HG02981 (cell line): Measurements from ENCODE around the gene TAMALIN.

Source experiments
- ATAC-seq: cut with Tn5 transposase; IDR thresholded peaks from one replicate; pipeline ENCODE4 v1.9.1; 2021; ENCODE audit warnings: mild to moderate bottlenecking, moderate library complexity; ENCODE audit not compliant: unreplicated experiment

The TAMALIN gene

DNA sequence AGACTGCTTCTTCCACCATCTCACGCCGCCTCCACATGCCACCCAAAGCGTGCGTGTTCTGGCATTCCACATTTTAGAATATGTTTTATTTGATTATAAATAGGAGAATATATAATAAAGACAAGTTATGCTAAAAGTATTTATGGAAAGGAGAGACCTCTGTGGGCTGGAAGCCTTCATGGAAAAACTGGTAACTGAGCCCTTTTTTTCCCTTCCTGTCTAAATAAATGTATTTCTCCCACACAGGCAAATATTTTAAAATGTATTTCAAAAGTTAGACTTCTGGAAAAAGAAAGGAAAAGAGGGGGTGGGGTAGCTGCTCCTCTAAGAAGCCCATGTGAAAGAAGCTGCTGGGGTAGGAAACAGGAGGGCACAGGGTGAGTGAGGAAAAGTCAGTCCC lies 28.4 kb downstream of the TAMALIN start:
- ATAC-seq, result no peak

DNA sequence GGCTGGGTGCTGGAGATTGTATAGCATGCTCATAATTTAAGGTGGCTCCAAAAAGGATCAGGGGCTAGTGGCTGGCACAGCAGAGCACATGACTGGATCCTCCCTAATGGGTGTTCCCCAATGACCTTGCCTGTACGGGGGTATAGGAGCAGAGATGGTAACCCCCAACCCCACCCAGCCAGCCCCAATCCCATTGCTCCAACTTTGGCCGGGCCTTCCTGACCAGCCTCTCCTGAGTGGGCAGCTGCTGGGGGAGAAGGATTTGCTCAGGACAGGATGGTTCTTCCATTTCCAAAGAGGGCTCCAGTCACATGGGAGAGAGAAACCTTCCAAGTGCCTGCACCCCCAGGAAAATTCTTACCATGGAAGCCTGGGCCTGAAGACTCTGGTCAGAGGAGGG lies 29.2 kb downstream of the TAMALIN start:
- ATAC-seq, result no peak

DNA sequence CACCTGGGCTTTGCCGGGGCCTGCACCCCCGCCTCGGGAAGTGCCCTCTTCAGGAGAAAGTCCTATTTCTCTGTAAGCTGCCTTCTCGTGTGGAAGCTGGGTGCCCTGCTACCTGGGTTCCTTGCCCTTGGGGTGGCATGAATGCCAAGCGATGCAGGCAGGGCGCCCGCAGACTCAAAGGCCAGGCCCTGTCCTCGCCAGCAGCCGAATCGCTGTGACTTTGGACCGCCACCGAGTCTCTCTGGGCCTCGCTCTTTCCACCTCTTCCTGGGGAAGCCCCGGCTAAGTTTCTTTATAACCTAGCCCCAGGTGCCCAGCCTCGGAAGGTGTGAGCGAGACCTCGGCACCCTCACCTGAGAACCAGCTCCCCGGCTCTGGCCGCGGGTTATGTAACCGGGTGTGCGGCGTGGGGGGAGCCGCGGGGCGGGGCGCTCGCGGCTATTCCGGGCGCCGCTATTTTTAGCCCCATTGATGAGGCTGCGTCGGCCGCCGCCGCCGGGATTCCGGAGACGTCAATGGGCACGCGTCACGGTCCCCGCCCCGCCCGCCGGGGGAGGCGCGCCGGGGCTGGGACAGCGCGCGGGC lies 29.9 kb downstream of the TAMALIN start:
- ATAC-seq, result peak; percentile 33

GRCh38 chr12:52037248-52037861 lies 30.6 kb downstream of the TAMALIN start:
- no peak for ATAC-seq

DNA sequence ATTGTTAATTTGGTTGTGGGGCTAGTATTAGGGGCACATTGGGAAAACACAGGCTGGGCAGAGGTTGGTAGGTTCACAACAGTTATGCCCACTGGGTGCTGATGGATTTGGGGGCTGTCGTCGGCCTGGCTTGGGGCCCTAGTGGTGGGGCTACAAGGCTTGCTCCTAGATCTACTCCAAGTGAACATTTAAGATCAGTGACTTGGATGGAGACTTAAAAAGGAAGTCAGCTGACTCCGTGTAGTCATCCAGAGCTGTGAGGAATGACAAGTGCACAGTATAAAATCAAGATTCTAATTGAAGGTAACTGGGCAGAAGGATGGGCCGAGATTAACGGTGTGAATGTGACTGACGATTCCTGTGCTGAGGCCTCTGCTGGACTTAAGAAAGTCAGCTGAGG lies 31.7 kb downstream of the TAMALIN start:
- ATAC-seq, result no peak

- ATAC-seq, result no peak
Observed at GRCh38 chr12:52041035-52041434, 34.3 kb downstream of the TAMALIN start.

DNA sequence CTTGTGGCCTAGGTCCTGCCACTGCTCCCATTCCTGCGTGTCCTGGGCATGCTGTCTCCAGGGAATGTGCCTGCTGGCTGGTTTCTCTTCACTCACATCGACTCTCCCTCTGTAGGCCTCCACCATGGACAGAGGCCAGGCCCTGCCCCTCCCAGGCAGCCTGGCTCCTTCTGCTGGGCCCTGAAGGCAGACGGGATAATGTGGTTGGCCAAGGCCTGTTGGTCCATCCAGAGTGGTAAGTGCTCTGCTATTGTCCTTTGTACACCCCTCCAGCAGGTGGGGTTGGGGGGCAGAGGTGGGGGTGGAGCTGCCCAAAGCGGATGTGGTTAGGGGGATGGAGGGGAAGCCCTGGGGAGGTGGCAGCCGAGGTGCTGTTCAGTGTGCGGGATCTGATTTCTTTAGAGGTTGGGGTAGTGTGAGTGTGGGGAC lies 35.0 kb downstream of the TAMALIN start:
- ATAC-seq, result no peak

- ATAC-seq, result no peak
Observed at GRCh38 chr12:52042706-52043385, 36.1 kb downstream of the TAMALIN start.

DNA sequence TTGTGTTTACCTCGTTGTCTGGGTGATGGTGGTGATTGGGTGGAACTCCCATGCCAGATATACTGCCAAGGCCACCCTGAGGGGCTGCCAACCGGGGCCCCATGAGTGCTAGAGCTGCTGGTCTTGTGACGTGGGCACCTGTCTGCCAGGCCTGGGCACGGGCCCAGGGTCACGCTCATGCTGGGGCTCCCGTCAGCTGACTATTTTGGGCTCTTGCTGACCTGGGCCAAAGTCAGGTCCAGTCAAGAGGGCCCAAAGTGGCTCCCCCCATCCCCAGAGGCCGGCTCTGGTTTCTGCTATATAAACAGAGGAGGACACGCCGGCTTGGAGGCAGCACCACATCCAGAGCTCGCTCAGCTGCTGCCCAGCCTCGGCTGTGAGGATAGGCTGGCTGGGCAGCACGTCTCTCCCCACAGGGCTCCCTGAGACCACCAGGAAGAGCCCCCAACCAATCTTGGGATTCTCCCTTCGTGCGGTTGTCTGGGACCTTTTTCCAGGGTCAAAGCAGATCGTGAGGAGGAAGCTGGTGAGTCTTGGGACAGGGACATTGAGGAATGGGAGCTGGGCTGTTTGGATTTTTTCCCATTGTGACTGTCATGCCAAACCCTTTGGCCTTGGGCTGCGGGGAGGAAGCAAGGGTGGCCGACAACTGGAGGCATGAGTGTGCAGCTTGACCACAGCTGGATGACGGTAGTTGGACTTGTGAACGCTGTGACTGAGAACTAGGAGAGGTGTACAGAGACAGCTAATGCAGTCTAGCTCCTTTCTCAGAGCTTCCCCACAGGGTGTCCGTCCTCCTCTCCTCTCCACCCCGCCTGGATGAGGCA lies 36.9 kb downstream of the TAMALIN start:
- no peak for ATAC-seq

- no peak for ATAC-seq
Observed at GRCh38 chr12:52044292-52044983, 37.7 kb downstream of the TAMALIN start.

DNA sequence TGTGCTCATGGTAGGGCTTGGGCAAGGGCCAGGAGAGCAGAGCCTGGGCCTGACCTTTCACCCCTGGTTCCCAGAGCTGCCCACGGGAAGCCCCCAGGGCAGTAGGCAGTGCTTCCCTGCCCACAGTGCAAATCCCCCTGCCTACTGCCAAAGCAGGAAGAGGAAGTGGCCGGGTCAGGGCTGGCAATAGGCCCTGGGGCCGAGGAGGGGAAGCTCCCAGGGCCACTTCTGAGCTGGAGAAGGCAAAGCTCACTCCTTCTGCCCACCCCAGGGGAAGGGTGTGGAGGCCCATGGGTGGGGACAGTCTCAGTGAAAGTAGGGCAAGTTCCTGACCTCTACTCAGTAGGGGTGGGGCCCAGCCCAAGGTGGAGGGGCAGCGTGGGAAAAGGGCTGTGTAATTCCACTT lies 39.1 kb downstream of the TAMALIN start:
- ATAC-seq, result no peak

DNA sequence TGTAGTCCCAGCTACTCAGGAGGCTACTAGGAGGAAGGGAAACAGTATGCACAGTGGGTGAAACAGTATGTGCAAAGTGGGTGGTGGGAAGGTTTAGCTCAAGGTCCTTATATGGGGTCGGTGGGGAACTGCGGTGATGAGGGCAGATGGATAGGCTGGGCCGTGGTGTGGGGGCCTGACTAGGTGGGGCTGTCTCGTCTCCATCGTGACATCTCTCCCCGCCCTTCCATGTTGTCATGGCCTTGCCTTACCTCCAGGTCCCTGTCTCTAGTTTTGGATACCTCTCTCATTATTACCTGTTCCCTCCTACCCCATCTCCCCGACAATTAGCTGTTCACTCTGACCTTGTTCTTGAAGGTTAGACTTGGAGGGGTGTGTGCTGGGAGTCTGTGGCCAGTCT lies 40.1 kb downstream of the TAMALIN start:
- no peak for ATAC-seq

DNA sequence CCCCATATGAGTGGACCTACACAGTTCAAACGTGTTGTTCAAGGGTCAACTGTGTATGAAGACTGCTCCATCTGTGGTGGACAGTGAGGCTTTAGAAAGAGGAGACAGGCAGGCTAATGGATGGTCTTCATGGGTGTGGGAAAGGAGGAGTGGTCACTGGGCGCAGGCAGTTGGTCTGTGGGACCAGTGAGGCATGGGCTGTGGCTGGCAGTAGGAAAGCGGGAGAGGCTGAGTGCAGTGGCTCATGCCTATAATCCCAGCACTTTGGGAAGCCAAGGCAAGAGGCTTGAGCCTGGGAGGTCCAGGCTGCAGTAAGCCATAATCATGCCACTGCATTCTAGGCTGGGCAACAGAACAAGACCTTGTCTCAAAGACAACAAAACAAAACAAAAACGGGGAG lies 42.5 kb downstream of the TAMALIN start:
- no peak for ATAC-seq

GRCh38 chr12:52049688-52050087 lies 42.9 kb downstream of the TAMALIN start:
- no peak for ATAC-seq

GRCh38 chr12:52050116-52050757 lies 43.5 kb downstream of the TAMALIN start:
- ATAC-seq, result no peak

DNA sequence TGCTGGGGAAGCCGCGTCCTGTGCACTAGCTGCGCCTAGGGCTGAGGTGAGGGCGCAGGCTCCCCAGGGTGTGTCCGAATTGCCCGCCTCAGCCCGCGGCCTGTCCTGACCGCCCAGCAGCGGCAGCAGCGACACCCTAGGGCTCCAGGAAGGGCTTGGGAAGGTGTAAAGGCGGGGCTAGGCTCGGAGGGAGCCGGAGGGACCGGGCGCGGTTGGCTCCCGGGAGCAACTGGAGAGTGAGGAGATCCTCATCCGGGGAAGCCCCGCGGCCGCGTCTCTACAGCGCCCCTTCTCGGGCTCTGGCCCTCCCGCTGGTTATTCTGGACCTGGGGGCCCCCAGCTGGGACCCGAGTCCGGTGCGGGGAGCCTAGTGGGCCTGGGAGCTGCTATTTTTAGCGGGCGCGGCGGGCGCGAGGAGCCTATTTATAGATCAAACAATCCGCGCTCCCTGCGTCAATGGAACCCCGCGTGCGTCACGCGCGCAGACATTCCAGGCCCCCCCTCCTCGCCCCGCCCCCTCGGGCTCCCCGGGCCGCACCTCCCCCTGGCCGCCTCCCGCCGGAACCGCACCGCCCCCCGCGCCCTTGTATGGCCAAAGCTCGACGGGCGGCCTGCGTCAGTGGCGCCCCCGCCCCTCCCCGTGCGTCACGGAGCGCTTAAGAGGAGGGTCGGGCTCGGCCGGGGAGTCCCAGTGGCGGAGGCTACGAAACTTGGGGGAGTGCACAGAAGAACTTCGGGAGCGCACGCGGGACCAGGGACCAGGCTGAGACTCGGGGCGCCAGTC lies 44.2 kb downstream of the TAMALIN start, which contains the start of gene NR4A1:
Gene NR4A1, plus strand, starts transcription at position 685 of the 784 bp plus-strand sequence. CDS start 2,887 bp downstream, outside the sequence.
- peak; percentile 76 for ATAC-seq

DNA sequence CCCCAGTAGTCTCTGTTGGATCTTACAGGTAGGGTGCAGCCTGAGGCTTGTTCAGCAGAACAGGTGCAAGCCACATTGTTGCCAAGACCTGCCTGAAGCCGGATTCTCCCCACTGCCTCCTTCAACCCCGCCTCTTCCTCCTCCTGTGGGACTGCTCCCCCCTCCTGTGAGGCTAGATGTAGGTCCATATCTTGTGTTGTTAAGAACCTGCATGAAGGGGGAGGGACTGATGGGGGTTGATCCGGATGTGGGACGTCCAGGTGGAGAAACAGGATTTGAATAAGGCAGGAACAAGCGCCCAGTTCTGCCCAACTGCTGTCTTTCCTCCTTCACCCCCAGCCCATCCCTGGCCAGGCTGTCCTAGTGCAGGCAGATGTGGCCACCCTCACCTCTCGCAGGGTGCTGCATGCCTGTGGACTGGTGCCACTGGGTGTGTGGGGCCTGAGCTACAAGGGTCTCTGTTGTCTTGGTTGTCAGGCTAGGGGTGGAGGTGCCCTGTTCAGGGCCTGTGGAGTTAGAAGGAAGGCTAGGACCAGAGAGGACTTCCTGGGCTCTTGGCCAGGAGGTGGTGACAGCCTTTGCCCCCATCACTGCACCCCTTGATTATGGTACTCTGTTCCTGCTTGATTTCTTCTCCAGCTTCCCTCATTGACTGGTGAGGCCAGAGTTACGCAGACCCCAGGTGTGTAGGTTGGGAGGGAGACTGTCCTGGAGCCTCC lies 45.9 kb downstream of the TAMALIN start:
- no peak for ATAC-seq

DNA sequence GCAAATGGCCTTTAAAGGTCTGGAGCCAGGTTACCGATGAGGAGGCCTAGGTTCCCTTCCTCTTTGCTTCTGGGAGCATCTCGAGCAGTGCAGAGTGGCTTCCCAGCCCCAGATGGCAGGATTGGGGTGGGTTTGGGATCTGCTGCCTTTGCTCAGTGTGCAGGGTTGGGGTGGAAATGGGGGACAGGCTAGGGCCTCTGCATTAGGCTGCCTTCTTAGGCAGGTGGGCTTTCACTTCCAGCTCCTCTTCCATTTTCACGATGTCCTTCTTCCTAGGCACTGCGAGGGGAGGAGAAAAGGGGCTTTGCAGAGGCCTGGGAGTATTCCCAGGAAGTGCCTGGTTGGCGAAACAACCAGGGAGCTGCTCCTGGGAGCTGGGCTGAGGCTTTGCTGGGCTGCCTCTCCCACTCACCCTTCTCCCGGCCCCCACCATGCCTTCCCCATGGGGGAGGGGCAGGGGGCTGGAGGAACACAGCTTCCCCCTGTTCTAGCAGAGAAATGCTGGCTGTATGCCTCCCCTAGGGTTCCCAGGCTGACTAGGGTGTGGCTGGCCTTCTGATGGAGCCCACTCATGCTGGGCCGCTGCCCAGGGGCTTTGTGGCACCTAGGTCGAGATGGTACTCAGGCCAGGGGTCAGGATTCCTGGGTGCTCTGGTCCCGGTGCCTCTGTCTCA lies 46.9 kb downstream of the TAMALIN start:
- ATAC-seq, result no peak
